Calu3 (cell line): Measurements from ENCODE around the gene STARD6. TPM values are rescaled to one million over a fixed set of nuclear protein-coding genes. Genes with fewer than 3 reads are reported as not detected.

Experiments
- BruUV-seq: library from RNA; stranded (reverse); fragments of 400-500 nt; replicated peaks from 2 replicates; lab custom pipeline; 2021; lab: Mats Ljungman, UMichigan
- CTCF ChIA-PET: fragments of 300-600 bp; sonication (Branson Sonifier 250); formaldehyde crosslinking; loops from one replicate; lab custom pipeline; 2022; ENCODE audit warnings: antibody characterized with exemption; lab: Charles Lee
- DNase-seq: peaks from one replicate; pipeline ENCODE4 v3.0.0; 2022
- H3K27ac Mint-ChIP-seq: one replicate; pipeline ENCODE4 v1.8.0; 2022; ENCODE audit warnings: mixed read lengths; ENCODE audit not compliant: unreplicated experiment
- H3K27me3 Mint-ChIP-seq: one replicate; pipeline ENCODE4 v1.8.0; 2022; ENCODE audit warnings: mixed read lengths; ENCODE audit not compliant: unreplicated experiment
- H3K36me3 Mint-ChIP-seq: one replicate; pipeline ENCODE4 v1.8.0; 2022; ENCODE audit warnings: mild to moderate bottlenecking, moderate library complexity, mixed read lengths; ENCODE audit not compliant: insufficient read depth, unreplicated experiment
- H3K4me1 Mint-ChIP-seq: one replicate; pipeline ENCODE4 v1.8.0; 2022; ENCODE audit warnings: mild to moderate bottlenecking, low read depth, mixed read lengths; ENCODE audit not compliant: unreplicated experiment
- H3K4me3 Mint-ChIP-seq: one replicate; pipeline ENCODE4 v1.8.0; 2022; ENCODE audit warnings: mild to moderate bottlenecking, low read depth, moderate library complexity, mixed read lengths; ENCODE audit not compliant: unreplicated experiment
- H3K9me3 Mint-ChIP-seq: one replicate; pipeline ENCODE4 v1.8.0; 2022; ENCODE audit warnings: low read depth, mixed read lengths; ENCODE audit not compliant: unreplicated experiment
- CTCF ChIP-seq: fragments of 200-600 bp; IDR thresholded peaks from one replicate; pipeline ENCODE4 v1.8.0; 2022; ENCODE audit warnings: antibody characterized with exemption; ENCODE audit not compliant: unreplicated experiment
- intact Hi-C: fragments of 100-400 bp; cut with micrococcal nuclease; formaldehyde crosslinking; loops from one replicate; pipeline ENCODE4 v1.10.0; 2022; ENCODE audit not compliant: unreplicated experiment
- total RNA-seq: library from RNA; stranded (reverse); gene quantifications from 2 replicates; pipeline ENCODE4 v1.2.3, GENCODE V29; 2022

The STARD6 gene
- total RNA-seq, 1 experiment from 2014 or later: not detected

DNA sequence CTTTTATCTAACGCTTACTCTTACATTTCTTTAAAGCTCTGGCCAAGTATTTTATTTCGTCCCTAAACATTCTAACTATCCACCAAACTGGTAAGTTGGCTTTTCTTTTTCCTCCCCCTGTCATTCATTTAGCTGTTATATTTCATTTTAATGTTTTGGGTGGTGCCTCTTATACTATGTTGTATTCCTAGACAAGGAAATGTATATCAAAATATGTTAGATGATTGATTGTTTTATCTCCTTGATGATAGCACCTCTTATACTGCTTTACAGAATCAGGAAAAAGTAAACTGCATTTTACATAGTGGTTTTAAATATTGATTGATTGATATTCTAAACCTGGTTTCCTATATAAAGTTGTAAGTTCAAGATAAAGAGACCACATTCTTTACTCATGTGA lies 24.0 kb upstream of the STARD6 start:
- H3K27ac Mint-ChIP-seq: no peak overlapping the region
- H3K9me3 Mint-ChIP-seq: no peaks in the 10 kb centered on the region
- H3K27me3 Mint-ChIP-seq: no peaks in the 10 kb centered on the region
- intact Hi-C loops: no loop called here
- CTCF ChIA-PET: interaction anchor here (0.7 kb wide), 1 partner anchor 474 kb away, joined by 4 read pairs; no protein-coding TSS in a partner anchor
- BruUV-seq: no TSS peak
- no peaks in the 10 kb centered on the region for H3K36me3 Mint-ChIP-seq
- DNase-seq: no peak
- H3K4me1 Mint-ChIP-seq: no peaks in the 10 kb centered on the region
- H3K4me3 Mint-ChIP-seq: no peak overlapping the region
- no peak for TF ChIP-seq CTCF

- TF ChIP-seq CTCF: no peak
- no peaks in the 10 kb centered on the region for H3K4me1 Mint-ChIP-seq
- H3K27ac Mint-ChIP-seq: no peak overlapping the region
- no peak overlapping the region for H3K4me3 Mint-ChIP-seq
- CTCF ChIA-PET: no interaction called here
- no TSS peak for BruUV-seq
- H3K27me3 Mint-ChIP-seq: no peaks in the 10 kb centered on the region
- H3K36me3 Mint-ChIP-seq: no peaks in the 10 kb centered on the region
- no peak for DNase-seq
- H3K9me3 Mint-ChIP-seq: no peaks in the 10 kb centered on the region
- intact Hi-C loops: no loop called here
Measured at GRCh38 chr18:54378057-54378456, 20.4 kb upstream of the STARD6 start.

DNA sequence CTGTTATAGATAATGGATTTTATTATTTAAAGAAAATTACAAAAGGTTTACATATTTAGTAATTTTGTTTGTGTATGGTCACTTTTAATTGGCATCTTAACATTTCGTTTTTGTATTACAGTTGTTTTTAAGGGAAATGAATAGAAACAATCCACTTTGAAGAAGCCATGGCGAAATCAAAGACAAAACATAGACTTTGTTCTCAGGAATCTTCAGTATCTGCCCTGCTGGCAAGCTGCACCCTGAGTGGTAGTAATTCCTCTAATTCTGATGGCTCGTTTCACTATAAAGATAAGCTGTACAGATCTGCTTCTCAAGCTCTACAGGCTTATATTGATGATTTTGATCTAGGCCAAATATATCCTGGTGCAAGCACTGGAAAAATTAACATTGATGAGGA lies 2.7 kb upstream of the STARD6 start:
- Mint-ChIP-seq H3K4me1 (no peaks in the 10 kb centered on the region), H3K27me3 (no peaks in the 10 kb centered on the region), H3K9me3 (no peaks in the 10 kb centered on the region), H3K36me3 (peaks cover 22% of the 10 kb centered on the region), H3K4me3 (no peak overlapping the region), H3K27ac (no peak overlapping the region)
- intact Hi-C loops: no loop called here
- no peak for DNase-seq
- BruUV-seq: no TSS peak
- no peak for TF ChIP-seq CTCF
- CTCF ChIA-PET: no interaction called here

DNA sequence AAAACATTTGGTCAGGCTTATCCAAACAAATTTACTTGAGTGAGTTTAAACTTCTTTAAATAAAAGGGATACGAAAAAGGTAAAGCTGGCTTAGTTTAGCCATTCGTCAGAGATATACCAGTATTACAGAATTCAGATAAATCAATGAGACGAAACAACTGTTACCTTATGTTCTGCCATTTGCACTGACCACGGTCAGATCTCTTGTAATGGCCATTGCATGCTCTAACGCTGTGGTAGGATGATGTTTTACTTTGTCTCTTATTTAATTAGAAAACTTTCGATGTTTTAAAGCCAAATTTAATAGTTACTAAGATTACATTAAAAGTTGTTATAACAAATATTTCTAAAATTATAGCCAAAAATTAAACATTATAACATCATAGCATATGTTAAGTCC lies 1.6 kb upstream of the STARD6 start:
- Mint-ChIP-seq H3K36me3 (peaks cover 22% of the 10 kb centered on the region), H3K27me3 (no peaks in the 10 kb centered on the region), H3K4me3 (peak overlapping the region; percentile 83), H3K4me1 (no peaks in the 10 kb centered on the region), H3K27ac (no peak overlapping the region), H3K9me3 (no peaks in the 10 kb centered on the region)
- BruUV-seq: no TSS peak
- no peak for TF ChIP-seq CTCF
- no peak for DNase-seq
- intact Hi-C loops: loop anchor here (2.0 kb wide), 1 partner anchor 30 kb away; no protein-coding TSS in a partner anchor
- CTCF ChIA-PET: no interaction called here
